ENCODE measurements around the gene DNAJB14.

DNA sequence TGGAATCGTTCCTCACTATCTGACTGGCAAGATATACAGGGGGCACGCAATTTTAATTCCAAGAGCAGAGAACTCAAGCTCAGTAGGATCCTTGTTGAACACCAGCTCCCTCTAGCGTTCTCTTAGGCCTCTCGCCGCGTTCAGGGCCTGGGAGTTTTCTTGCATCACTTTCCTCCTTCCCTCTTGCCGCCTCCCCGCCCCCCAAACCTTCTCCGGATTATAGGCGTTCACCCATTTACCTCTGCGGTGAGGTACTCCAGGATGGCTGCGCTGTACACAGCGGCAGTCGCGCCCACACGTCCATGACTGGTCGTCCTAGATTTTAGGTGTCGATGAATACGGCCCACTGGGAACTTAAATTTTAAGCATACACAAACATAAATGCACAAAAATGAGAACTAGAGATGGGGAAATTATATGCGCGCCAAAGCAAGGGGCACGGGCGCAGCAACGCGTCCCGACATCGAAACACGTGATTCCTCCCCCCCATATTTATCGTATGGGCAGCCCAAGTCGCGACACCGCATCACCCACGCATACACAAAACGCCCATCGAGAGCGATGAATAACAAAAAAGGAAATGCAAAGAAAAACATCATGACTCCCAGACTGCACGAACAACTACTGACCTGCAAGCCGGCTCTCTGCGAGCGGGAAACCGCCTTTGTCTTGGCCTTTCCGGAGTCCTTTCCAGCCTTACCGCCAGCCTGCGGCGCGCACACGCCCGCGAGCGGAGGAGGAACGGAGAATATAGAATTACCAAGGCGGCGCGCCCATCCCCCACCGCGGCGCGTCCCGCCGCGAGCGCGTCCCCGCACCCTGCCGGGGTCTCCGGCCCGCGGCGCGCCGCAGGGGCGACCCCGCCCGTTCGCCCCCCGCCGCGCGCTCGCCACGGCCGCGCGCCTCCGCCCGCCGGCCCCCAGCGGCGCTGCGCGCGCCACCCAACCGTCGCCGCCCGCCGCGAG lies 2.9 kb upstream of the DNAJB14 start:
- TF ChIP-seq POLR2AphosphoS5 (IDR thresholded peaks at IDR 0.05; ENCODE audit: insufficient read depth, low read depth, low read length) (no peak), POLR2A (IDR thresholded peaks at IDR 0.05; ENCODE audit: low read depth, low read length) (no peak), JUN (IDR thresholded peaks at IDR 0.05; ENCODE audit: borderline replicate concordance, insufficient read depth, insufficient read length, low read depth) (no peak), MAX (IDR thresholded peaks at IDR 0.05; ENCODE audit: insufficient read depth, insufficient read length) (no peak), EZH2 (IDR thresholded peaks at IDR 0.05; ENCODE audit: borderline replicate concordance, low read depth, low read length, severe bottlenecking) (no peak), FOS (IDR thresholded peaks at IDR 0.05; ENCODE audit: borderline replicate concordance, insufficient read depth, low read length) (no peak)
- TF ChIP-seq, protein P1, sequence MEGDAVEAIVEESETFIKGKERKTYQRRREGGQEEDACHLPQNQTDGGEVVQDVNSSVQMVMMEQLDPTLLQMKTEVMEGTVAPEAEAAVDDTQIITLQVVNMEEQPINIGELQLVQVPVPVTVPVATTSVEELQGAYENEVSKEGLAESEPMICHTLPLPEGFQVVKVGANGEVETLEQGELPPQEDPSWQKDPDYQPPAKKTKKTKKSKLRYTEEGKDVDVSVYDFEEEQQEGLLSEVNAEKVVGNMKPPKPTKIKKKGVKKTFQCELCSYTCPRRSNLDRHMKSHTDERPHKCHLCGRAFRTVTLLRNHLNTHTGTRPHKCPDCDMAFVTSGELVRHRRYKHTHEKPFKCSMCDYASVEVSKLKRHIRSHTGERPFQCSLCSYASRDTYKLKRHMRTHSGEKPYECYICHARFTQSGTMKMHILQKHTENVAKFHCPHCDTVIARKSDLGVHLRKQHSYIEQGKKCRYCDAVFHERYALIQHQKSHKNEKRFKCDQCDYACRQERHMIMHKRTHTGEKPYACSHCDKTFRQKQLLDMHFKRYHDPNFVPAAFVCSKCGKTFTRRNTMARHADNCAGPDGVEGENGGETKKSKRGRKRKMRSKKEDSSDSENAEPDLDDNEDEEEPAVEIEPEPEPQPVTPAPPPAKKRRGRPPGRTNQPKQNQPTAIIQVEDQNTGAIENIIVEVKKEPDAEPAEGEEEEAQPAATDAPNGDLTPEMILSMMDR (IDR thresholded peaks at IDR 0.05; ENCODE audit: extremely low read depth in 1 of 2, insufficient read depth in 1 of 2, low read depth in 1 of 2, low read length in 2 of 2), result peak; percentile 83 to 91

All from endothelial cell of umbilical vein (primary cell).